ENCODE data around the gene NKX1-1.

NKX1-1 gene

DNA sequence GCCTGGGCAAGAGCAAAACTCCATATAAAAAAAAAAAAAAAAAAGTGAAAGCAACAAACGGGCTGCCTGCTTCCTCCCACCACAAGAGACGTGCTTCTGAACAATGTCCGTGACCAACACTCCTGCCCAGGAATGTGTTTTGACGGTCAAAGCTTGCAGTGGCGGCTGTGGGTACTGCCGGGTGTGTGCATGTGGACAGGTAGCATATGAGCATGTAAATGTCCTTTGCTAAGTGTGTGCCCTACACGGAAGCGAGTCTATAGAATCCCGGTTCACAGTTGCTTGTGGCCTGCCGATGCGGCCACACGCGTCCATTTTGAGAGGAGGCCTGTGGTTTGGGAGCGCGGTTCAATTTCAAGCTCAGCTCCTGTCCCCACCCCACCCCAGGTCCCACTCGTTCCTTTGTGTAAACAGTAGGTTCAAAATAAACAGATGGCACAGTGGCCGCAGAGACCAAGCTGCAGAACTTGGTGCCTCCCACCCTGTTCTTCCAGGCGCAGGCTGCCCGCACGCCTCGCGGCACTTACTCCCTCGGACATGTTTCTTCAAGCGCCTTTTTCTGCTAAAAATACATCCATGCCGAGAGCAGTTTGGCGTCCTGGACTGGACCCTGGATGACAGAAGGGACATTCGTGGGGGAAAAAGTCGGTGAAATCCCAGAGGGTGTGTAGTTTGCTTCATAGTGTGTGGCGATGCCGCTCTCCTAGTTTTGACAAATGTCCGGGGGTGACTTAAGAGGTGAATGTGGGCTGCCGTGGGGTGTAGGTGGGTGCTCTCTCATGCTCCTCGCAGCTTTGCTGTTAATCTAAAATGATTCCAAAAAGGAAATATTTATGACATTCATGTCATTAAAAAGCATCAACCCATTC lies 11.5 kb upstream of the NKX1-1 start:
- Histone ChIP-seq H3K27me3 (ENCODE audit: insufficient read depth, low read length) (peaks cover 18% of the 10 kb centered on the region), H2AFZ (ENCODE audit: insufficient read depth, low read length, poor library complexity) (no peak overlapping the region), H3K4ac (ENCODE audit: low read depth, low read length) (no peak overlapping the region), H3K23ac (ENCODE audit: low read length) (no peak overlapping the region), H4K8ac (ENCODE audit: low read depth, low read length) (no peak overlapping the region), H3K79me1 (ENCODE audit: low read length) (no peaks in the 10 kb centered on the region), H3K4me1 (ENCODE audit: control insufficient read depth in 1 of 2, insufficient read depth in 2 of 2, low read length in 2 of 2) (no peaks in the 10 kb centered on the region), H2BK12ac (ENCODE audit: low read length) (no peak overlapping the region), H3K9me3 (ENCODE audit: insufficient read depth, low read depth, low read length) (peaks cover 16% of the 10 kb centered on the region), H3K18ac (ENCODE audit: low read length) (no peak overlapping the region), H4K12ac (ENCODE audit: low read depth, low read length) (no peak overlapping the region), H2BK120ac (ENCODE audit: insufficient read depth, low read length, poor library complexity) (no peak overlapping the region), H3K4me3 (ENCODE audit: low read depth, low read length) (no peak overlapping the region), H2AK5ac (ENCODE audit: low read length) (no peak overlapping the region), H3K4me2 (ENCODE audit: low read length) (no peak overlapping the region), H3K9ac (ENCODE audit: low read length) (no peak overlapping the region), H3K36me3 (ENCODE audit: control insufficient read depth in 1 of 2, insufficient read depth in 2 of 2, low read length in 2 of 2) (no peaks in the 10 kb centered on the region), H3K14ac (ENCODE audit: low read length) (no peak overlapping the region), H2BK5ac (ENCODE audit: low read depth, low read length, poor library complexity) (no peak overlapping the region), H3K27ac (ENCODE audit: low read depth, low read length) (no peak overlapping the region), H4K91ac (ENCODE audit: low read depth, low read length) (no peak overlapping the region), H3K79me2 (ENCODE audit: control insufficient read depth, insufficient read depth, low read length, poor library complexity) (no peaks in the 10 kb centered on the region)
- peak in 1 of 2 donors; percentile 36 for DNase-seq
- WGBS (ENCODE audit: extremely low coverage, insufficient coverage, insufficient read length) = no CpG with 5 or more reads among the region's 33 CpGs

DNA sequence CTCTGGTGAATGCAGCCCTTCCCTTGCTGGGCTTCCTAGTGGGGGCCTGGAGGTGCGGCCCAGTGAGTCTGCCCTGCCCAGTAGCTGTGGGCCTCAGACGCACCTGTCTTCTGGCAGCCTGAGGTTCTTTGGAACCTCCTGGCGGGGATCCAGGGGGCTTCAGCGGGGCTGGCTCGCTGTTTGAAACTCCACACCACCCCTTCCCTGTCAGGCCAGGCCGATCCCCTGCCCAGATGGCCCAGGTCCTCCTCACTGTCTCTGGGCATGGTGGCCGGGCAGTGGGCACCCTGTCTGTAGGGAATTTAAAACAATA lies 10.7 kb upstream of the NKX1-1 start:
- Histone ChIP-seq H2BK5ac (ENCODE audit: low read depth, low read length, poor library complexity) (no peak overlapping the region), H3K4me1 (ENCODE audit: control insufficient read depth in 1 of 2, insufficient read depth in 2 of 2, low read length in 2 of 2) (no peaks in the 10 kb centered on the region), H3K27me3 (ENCODE audit: insufficient read depth, low read length) (peaks cover 19% of the 10 kb centered on the region), H3K9ac (ENCODE audit: low read length) (no peak overlapping the region), H3K4me3 (ENCODE audit: low read depth, low read length) (no peak overlapping the region), H3K14ac (ENCODE audit: low read length) (no peak overlapping the region), H2AK5ac (ENCODE audit: low read length) (no peak overlapping the region), H2BK120ac (ENCODE audit: insufficient read depth, low read length, poor library complexity) (no peak overlapping the region), H3K18ac (ENCODE audit: low read length) (no peak overlapping the region), H3K23ac (ENCODE audit: low read length) (no peak overlapping the region), H3K27ac (ENCODE audit: low read depth, low read length) (no peak overlapping the region), H4K8ac (ENCODE audit: low read depth, low read length) (no peak overlapping the region), H4K91ac (ENCODE audit: low read depth, low read length) (no peak overlapping the region), H3K9me3 (ENCODE audit: insufficient read depth, low read depth, low read length) (peaks cover 18% of the 10 kb centered on the region), H3K36me3 (ENCODE audit: control insufficient read depth in 1 of 2, insufficient read depth in 2 of 2, low read length in 2 of 2) (no peaks in the 10 kb centered on the region), H2AFZ (ENCODE audit: insufficient read depth, low read length, poor library complexity) (no peak overlapping the region), H3K79me2 (ENCODE audit: control insufficient read depth, insufficient read depth, low read length, poor library complexity) (no peaks in the 10 kb centered on the region), H2BK12ac (ENCODE audit: low read length) (no peak overlapping the region), H3K4me2 (ENCODE audit: low read length) (no peak overlapping the region), H4K12ac (ENCODE audit: low read depth, low read length) (no peak overlapping the region), H3K79me1 (ENCODE audit: low read length) (no peaks in the 10 kb centered on the region), H3K4ac (ENCODE audit: low read depth, low read length) (no peak overlapping the region)
- WGBS (ENCODE audit: extremely low coverage, insufficient coverage, insufficient read length) = no CpG with 5 or more reads among the region's 7 CpGs
- no peak for DNase-seq

DNA sequence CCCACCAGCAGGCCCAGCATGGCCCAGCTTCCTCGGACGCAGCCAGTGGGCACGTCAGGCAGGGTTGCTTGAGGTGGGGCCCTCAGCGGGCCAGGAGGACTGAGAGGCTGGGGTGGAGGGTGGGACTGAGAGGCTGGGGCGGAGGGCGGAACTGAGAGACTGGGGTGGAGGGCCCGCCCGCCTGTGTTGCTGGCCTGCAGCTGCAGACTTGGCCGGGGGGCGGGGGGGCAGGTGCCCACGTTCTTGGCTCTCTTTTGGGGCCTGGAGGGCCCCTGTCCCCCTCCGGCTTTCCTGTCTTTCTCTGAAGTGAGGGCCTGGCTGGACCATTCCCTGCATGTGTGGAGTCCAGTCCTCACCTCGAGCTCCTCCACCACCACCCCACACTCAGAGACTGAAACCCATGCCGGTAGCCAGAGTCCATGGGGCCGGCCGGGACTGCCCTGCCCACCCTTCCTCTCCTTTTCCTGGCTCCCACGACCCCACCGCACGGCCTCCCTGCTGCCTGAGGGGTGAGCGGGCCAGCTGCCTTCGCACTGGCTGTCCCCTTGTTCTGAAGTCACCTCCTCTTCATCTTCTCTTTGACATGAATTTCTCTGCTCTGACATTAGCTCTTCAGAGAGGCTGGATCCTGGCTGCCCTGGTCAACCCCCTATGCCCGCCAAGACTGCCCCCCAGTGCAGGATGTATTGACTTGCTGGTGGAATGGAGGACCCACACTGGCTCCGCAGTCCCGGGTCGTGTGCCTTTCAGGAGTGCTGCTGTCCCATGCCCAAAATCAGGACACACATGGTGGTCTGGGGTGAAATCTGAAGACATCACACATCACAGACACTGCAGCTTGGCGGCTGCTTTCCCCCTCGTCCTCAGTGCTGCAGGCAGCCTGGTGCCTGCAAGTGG lies 10.1 kb upstream of the NKX1-1 start:
- no CpG with 5 or more reads among the region's 27 CpGs for WGBS (ENCODE audit: extremely low coverage, insufficient coverage, insufficient read length)
- DNase-seq = no peak
- Histone ChIP-seq H3K4me1 (ENCODE audit: control insufficient read depth in 1 of 2, insufficient read depth in 2 of 2, low read length in 2 of 2) (no peaks in the 10 kb centered on the region), H3K23ac (ENCODE audit: low read length) (no peak overlapping the region), H4K91ac (ENCODE audit: low read depth, low read length) (no peak overlapping the region), H3K4me2 (ENCODE audit: low read length) (no peak overlapping the region), H2AK5ac (ENCODE audit: low read length) (no peak overlapping the region), H2BK5ac (ENCODE audit: low read depth, low read length, poor library complexity) (no peak overlapping the region), H3K18ac (ENCODE audit: low read length) (no peak overlapping the region), H3K9me3 (ENCODE audit: insufficient read depth, low read depth, low read length) (peaks cover 20% of the 10 kb centered on the region), H2BK12ac (ENCODE audit: low read length) (no peak overlapping the region), H3K36me3 (ENCODE audit: control insufficient read depth in 1 of 2, insufficient read depth in 2 of 2, low read length in 2 of 2) (no peaks in the 10 kb centered on the region), H3K79me2 (ENCODE audit: control insufficient read depth, insufficient read depth, low read length, poor library complexity) (no peaks in the 10 kb centered on the region), H3K27me3 (ENCODE audit: insufficient read depth, low read length) (peaks cover 19% of the 10 kb centered on the region), H2AFZ (ENCODE audit: insufficient read depth, low read length, poor library complexity) (no peak overlapping the region), H3K4me3 (ENCODE audit: low read depth, low read length) (no peak overlapping the region), H3K27ac (ENCODE audit: low read depth, low read length) (no peak overlapping the region), H3K4ac (ENCODE audit: low read depth, low read length) (no peak overlapping the region), H4K12ac (ENCODE audit: low read depth, low read length) (no peak overlapping the region), H4K8ac (ENCODE audit: low read depth, low read length) (no peak overlapping the region), H3K14ac (ENCODE audit: low read length) (no peak overlapping the region), H3K9ac (ENCODE audit: low read length) (no peak overlapping the region), H2BK120ac (ENCODE audit: insufficient read depth, low read length, poor library complexity) (no peak overlapping the region), H3K79me1 (ENCODE audit: low read length) (no peaks in the 10 kb centered on the region)

DNA sequence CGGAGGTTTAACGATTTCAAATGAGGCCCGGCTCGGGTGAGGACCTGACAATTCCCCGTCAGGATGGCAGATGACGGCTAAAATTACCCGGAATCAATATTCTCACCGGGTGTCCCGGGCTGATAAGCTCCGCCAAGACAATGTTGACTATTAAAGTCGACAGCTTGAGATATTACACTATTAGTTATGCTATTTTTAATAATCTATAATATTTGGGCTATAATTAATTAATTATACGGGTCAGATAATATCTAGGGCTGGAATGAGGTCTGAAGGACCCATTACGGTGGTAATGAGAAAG lies 9.4 kb upstream of the NKX1-1 start:
- no peak overlapping the region for H3K4me3 ChIP-seq (ENCODE audit: low read depth, low read length)
- no peak overlapping the region for H4K91ac ChIP-seq (ENCODE audit: low read depth, low read length)
- no CpG with 5 or more reads among the region's 13 CpGs for WGBS (ENCODE audit: extremely low coverage, insufficient coverage, insufficient read length)

More for the DNA sequence above, 9.4 kb upstream of the NKX1-1 start:
- H3K79me1 ChIP-seq (ENCODE audit: low read length) = no peaks in the 10 kb centered on the region
- H2BK12ac ChIP-seq (ENCODE audit: low read length) = no peak overlapping the region
- H3K4ac ChIP-seq (ENCODE audit: low read depth, low read length) = no peak overlapping the region
- no peak overlapping the region for H2AFZ ChIP-seq (ENCODE audit: insufficient read depth, low read length, poor library complexity)
- H4K8ac ChIP-seq (ENCODE audit: low read depth, low read length) = no peak overlapping the region
- no peak overlapping the region for H3K9ac ChIP-seq (ENCODE audit: low read length)
- no peak overlapping the region for H3K27ac ChIP-seq (ENCODE audit: low read depth, low read length)
- no peaks in the 10 kb centered on the region for H3K4me1 ChIP-seq (ENCODE audit: control insufficient read depth in 1 of 2, insufficient read depth in 2 of 2, low read length in 2 of 2)
- no peak overlapping the region for H3K14ac ChIP-seq (ENCODE audit: low read length)
- no peak overlapping the region for H3K18ac ChIP-seq (ENCODE audit: low read length)
- H3K27me3 ChIP-seq (ENCODE audit: insufficient read depth, low read length) = peaks cover 19% of the 10 kb centered on the region
- H3K4me2 ChIP-seq (ENCODE audit: low read length) = no peak overlapping the region
- no peaks in the 10 kb centered on the region for H3K79me2 ChIP-seq (ENCODE audit: control insufficient read depth, insufficient read depth, low read length, poor library complexity)
- no peak overlapping the region for H4K12ac ChIP-seq (ENCODE audit: low read depth, low read length)
- H3K9me3 ChIP-seq (ENCODE audit: insufficient read depth, low read depth, low read length) = peaks cover 22% of the 10 kb centered on the region
- H2BK5ac ChIP-seq (ENCODE audit: low read depth, low read length, poor library complexity) = no peak overlapping the region
- H3K23ac ChIP-seq (ENCODE audit: low read length) = no peak overlapping the region
- no peak for DNase-seq
- H2BK120ac ChIP-seq (ENCODE audit: insufficient read depth, low read length, poor library complexity) = no peak overlapping the region
- H3K36me3 ChIP-seq (ENCODE audit: control insufficient read depth in 1 of 2, insufficient read depth in 2 of 2, low read length in 2 of 2) = no peaks in the 10 kb centered on the region
- no peak overlapping the region for H2AK5ac ChIP-seq (ENCODE audit: low read length)

All from trophoblast cell (in vitro differentiated cells and primary cell).